ENCODE measurements around the gene GRK5. TPM values are rescaled to one million over a fixed set of nuclear protein-coding genes. Genes with fewer than 3 reads are reported as not detected.

Gene GRK5
- total and polyA plus RNA-seq, 8 donors = 10.9 to 95.9 (median 34.0) TPM

GRCh38 chr10:119347181-119347974 is 140.0 kb downstream of the GRK5 start:
- 94 to 97% (median 96%) methylated on average over 16 to 17 of the region's 17 CpGs for WGBS, 5 donors
- peaks cover 33 to 46% (median 44%) of the 10 kb centered on the region in 4 donors for H3K4me1 ChIP-seq
- H3K9me3 ChIP-seq = peaks cover 0 to 8% (median 0%) of the 10 kb centered on the region in 4 donors
- peaks cover 0 to 8% (median 6%) of the 10 kb centered on the region in 4 donors for H3K36me3 ChIP-seq
- H3K4me3 ChIP-seq = no peak overlapping the region
- intact Hi-C loops (cut with DNase I; ENCODE audit: low total_unique reads) = no loop called here
- H3K27ac ChIP-seq = peak overlapping the region in 1 of 5 donors; percentile 69
- TF ChIP-seq POLR2A (IDR thresholded peaks at IDR 0.05) = no peak
- no peak for DNase-seq
- no peaks in the 10 kb centered on the region for H3K27me3 ChIP-seq

GRCh38 chr10:119348106-119348505 is 140.7 kb downstream of the GRK5 start:
- DNase-seq = no peak
- WGBS, 5 donors = 78 to 88% (median 81%) methylated on average over 5 of the region's 5 CpGs
- peaks cover 33 to 48% (median 40%) of the 10 kb centered on the region in 4 donors for H3K4me1 ChIP-seq
- intact Hi-C loops (cut with DNase I; ENCODE audit: low total_unique reads) = no loop called here
- TF ChIP-seq POLR2A (IDR thresholded peaks at IDR 0.05) (no peak), EP300 (IDR thresholded peaks at IDR 0.05) (no peak), CTCF (IDR thresholded peaks at IDR 0.05) (no peak), POLR2AphosphoS5 (IDR thresholded peaks at IDR 0.05) (no peak)
- H3K27ac ChIP-seq = peak overlapping the region in 2 of 5 donors; percentile 69 to 79
- no peaks in the 10 kb centered on the region for H3K27me3 ChIP-seq
- no peak overlapping the region for H3K4me3 ChIP-seq
- H3K36me3 ChIP-seq = peaks cover 0 to 8% (median 7%) of the 10 kb centered on the region in 4 donors
- H3K9me3 ChIP-seq = peaks cover 0 to 8% (median 0%) of the 10 kb centered on the region in 4 donors

GRCh38 chr10:119348516-119349240 is 141.3 kb downstream of the GRK5 start:
- H3K36me3 ChIP-seq = peaks cover 0 to 7% (median 6%) of the 10 kb centered on the region in 4 donors
- H3K4me1 ChIP-seq = peaks cover 33 to 53% (median 40%) of the 10 kb centered on the region in 4 donors
- peaks cover 0 to 8% (median 0%) of the 10 kb centered on the region in 4 donors for H3K9me3 ChIP-seq
- DNase-seq = no peak
- H3K27me3 ChIP-seq = no peaks in the 10 kb centered on the region
- intact Hi-C loops (cut with DNase I; ENCODE audit: low total_unique reads) = no loop called here
- TF ChIP-seq POLR2AphosphoS5 (IDR thresholded peaks at IDR 0.05) (peak in 1 of 3 donors; percentile 42), EP300 (IDR thresholded peaks at IDR 0.05) (no peak), POLR2A (IDR thresholded peaks at IDR 0.05) (no peak), CTCF (IDR thresholded peaks at IDR 0.05) (no peak)
- H3K4me3 ChIP-seq = no peak overlapping the region
- H3K27ac ChIP-seq = peak overlapping the region; percentile 4 to 79 (median 42)
- WGBS, 5 donors = 67 to 73% (median 69%) methylated on average over 12 to 15 of the region's 15 CpGs

GRCh38 chr10:119349341-119349740 is 142.0 kb downstream of the GRK5 start:
- Histone ChIP-seq H3K4me1 (peaks cover 33 to 54% (median 40%) of the 10 kb centered on the region in 4 donors), H3K4me3 (no peak overlapping the region), H3K27me3 (no peaks in the 10 kb centered on the region), H3K36me3 (peaks cover 0 to 7% (median 6%) of the 10 kb centered on the region in 4 donors), H3K9me3 (peaks cover 0 to 8% (median 0%) of the 10 kb centered on the region in 4 donors), H3K27ac (peak overlapping the region; percentile 4 to 79 (median 42))
- DNase-seq = no peak
- 82 to 89% (median 86%) methylated on average over 3 to 5 of the region's 5 CpGs for WGBS, 5 donors
- intact Hi-C loops (cut with DNase I; ENCODE audit: low total_unique reads) = no loop called here
- TF ChIP-seq POLR2A (IDR thresholded peaks at IDR 0.05) = no peak
- no peak for TF ChIP-seq POLR2AphosphoS5 (IDR thresholded peaks at IDR 0.05)
- no peak for TF ChIP-seq EP300 (IDR thresholded peaks at IDR 0.05)
- no peak for TF ChIP-seq CTCF (IDR thresholded peaks at IDR 0.05)
